ENCODE measurements around the gene STX19.
A peak's percentile ranks its signal among the peaks of the same experiment; 100 is the strongest.
"Not testable (repeated sequence)": the region's sequence is repeated elsewhere in the genome, so short reads cannot be mapped to it uniquely, and the experiment has no call there.

Gene STX19

DNA sequence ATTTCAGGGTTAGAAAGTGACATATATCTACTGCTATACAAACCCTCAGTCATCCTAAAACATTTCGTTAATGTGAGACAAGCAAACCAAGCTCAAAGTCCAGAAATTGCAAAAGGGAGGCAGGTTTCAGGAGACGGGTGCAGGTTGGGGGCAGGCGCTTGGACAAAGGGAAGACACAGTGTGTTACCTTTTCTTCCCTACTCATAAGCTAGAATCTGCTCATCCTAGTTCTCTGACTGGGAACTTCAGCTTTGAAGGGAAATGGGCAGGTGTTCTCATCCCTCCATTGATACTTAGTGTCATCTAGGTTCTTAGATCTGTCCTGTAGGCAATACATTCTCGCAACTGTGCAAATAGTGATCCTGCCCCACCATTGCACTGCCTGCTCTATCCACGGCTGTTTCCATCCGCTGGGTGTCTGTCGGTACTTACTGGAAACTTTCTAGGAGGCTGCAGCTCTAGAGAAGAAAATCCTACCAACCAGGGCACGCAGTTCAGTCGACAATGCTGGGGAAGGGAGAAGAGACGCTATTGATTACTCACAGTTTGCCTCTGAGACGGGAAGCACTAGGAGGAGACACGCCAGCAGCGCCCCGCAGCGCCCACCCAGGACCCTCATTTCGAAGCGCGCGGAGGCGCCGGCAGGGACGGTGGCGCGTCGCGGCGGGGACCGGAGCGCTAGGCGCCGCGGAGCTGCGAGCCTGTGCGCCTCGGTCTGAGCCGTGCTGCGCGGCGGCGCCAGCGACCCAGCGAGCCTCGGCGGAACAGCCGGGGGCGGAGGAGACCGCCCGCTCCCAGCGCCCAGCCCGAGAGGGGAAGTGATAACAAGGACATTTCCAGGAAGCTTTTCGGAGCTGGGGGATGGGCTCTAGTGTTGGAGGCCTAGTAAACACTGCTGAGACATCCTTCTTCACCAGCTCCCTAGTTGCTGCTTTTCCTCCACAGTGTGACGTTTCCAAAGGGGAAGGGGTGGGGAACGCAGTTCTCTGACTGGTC lies 55.0 kb downstream of the STX19 start, which contains the start of gene PROS1:
Gene PROS1, minus strand, starts transcription at position 766 of the 996 bp plus-strand sequence. Its CDS starts 147 bp downstream, at position 619.
- DNase-seq = peak; percentile 5 to 50 (median 14)

DNA sequence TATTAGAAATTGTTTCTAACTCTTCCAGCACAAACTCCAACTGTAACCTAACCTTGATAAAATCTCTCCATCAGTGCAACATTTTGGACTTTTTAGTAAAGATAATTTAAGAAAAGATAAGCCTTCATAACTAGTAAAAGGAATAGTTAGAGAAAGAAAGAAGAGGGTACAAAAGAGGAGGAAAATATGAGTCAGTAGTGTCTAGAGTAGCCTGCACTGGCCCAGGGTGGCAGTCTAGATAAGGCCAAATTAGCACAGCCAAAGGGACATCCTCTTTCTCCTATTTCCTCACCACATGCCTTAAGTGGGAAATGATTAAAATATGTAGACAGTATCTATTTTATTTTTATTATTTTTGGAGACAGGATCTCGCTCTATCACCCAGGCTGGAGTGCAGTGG lies 58.4 kb downstream of the STX19 start:
- no peak for DNase-seq

DNA sequence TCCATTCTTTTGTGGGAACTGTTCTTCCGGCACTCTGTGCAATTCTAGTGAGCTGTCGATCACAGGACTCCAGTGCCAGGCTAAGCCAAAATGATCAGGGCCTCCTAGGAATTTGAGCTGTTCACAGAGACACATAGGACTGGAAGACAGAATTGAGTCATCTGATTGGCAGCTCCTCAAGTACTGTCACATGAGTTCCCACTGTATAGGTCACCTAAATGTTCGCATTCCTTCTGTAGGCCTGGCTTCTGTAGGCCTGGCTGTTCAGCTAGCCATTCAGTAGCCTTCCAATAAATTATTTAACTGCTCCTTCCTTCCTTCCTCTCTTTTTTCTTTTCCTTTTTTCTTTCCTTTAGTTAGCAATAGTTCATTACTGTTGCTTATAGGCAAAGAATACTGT lies 59.0 kb downstream of the STX19 start:
- no peak for DNase-seq

DNA sequence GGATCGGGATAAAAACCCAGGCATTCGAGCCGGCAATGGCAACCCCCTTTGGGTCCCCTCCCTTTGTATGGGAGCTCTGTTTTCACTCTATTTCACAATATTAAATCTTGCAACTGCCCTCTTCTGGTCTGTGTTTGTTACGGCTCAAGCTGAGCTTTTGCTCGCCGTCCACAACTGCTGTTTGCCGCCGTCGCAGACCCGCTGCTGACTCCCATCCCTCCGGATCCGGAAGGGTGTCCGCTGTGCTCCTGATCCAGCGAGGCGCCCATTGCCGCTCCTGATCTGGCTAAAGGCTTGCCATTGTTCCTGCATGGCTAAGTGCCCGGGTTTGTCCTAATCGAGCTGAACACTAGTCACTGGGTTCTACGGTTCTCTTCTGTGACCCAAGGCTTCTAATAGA lies 63.3 kb downstream of the STX19 start:
- not testable (repeated sequence) for DNase-seq
